ENCODE results near the gene ATP10B. TPM values are rescaled to one million over a fixed set of nuclear protein-coding genes. Genes with fewer than 3 reads are reported as not detected.

Gene ATP10B
- total and polyA plus RNA-seq, 10 of the 15 experiments (the other 5 are each of a cell fraction or from before 2014, with no cell fraction given) = not detected

DNA sequence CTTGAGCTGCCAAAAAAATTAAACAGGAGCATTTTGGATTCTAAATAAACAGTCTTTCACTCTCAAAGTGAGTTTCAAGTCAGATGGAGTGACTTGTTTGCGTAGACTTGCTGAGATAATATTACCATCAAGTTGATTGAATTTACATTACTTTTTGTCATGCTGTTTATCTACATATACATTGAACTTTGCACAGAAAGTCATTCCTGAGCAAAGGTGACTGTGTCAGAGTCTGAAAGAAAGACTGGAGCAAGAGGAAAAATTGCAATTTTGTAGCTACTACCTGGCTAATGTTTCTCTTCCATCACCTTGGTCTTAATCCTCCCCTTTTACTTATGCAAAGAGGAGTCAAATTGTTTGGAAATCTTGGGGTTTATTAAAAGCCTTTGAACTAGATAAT is 251.0 kb downstream of the ATP10B start (continued):
- TF ChIP-seq CEBPZ (IDR thresholded peaks at IDR 0.05; ENCODE audit: low read depth, low read length) = no peak
- TF ChIP-seq GATAD2B (conservative IDR thresholded peaks at IDR 0.05; ENCODE audit: low read depth) = no peak
- no peak for TF ChIP-seq BCL3 (IDR thresholded peaks at IDR 0.05; ENCODE audit: borderline replicate concordance, insufficient read depth, low read depth, low read length, poor library complexity, severe bottlenecking)
- TF ChIP-seq MXI1 (IDR thresholded peaks at IDR 0.05; ENCODE audit: low read depth, low read length) = no peak
- no peak for TF ChIP-seq ATF3 (IDR thresholded peaks at IDR 0.05; ENCODE audit: borderline replicate concordance, extremely low read depth, low read depth, low read length)
- no peak for TF ChIP-seq SP1 (IDR thresholded peaks at IDR 0.05; ENCODE audit: low read depth, low read length)
- TF ChIP-seq CHD2 (IDR thresholded peaks at IDR 0.05; ENCODE audit: borderline replicate concordance, low read depth, low read length) = no peak
- TF ChIP-seq MYC (IDR thresholded peaks at IDR 0.05; ENCODE audit: insufficient read depth, insufficient read length, insufficient replicate concordance, low read length, severe bottlenecking) = no peak
- no peak for TF ChIP-seq YY1 (IDR thresholded peaks at IDR 0.05; ENCODE audit: low read depth, low read length)
- TF ChIP-seq, protein P1, sequence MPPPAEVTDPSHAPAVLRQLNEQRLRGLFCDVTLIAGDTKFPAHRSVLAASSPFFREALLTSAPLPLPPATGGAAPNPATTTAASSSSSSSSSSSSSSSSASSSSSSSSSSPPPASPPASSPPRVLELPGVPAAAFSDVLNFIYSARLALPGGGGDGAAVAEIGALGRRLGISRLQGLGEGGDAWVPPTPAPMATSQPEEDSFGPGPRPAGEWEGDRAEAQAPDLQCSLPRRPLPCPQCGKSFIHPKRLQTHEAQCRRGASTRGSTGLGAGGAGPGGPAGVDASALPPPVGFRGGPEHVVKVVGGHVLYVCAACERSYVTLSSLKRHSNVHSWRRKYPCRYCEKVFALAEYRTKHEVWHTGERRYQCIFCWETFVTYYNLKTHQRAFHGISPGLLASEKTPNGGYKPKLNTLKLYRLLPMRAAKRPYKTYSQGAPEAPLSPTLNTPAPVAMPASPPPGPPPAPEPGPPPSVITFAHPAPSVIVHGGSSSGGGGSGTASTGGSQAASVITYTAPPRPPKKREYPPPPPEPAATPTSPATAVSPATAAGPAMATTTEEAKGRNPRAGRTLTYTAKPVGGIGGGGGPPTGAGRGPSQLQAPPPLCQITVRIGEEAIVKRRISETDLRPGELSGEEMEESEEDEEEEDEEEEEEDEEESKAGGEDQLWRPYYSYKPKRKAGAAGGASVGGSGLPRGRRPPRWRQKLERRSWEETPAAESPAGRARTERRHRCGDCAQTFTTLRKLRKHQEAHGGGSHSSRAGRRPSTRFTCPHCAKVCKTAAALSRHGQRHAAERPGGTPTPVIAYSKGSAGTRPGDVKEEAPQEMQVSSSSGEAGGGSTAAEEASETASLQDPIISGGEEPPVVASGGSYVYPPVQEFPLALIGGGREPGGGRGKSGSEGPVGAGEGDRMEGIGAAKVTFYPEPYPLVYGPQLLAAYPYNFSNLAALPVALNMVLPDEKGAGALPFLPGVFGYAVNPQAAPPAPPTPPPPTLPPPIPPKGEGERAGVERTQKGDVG (CRISPR knock-in tag; IDR thresholded peaks at IDR 0.05) = no peak
- no peak for TF ChIP-seq ZBTB11 (CRISPR knock-in tag; IDR thresholded peaks at IDR 0.05)
- TF ChIP-seq ZSCAN29 (IDR thresholded peaks at IDR 0.05) = no peak
- no peak for TF ChIP-seq NFIC (IDR thresholded peaks at IDR 0.05; ENCODE audit: low read depth, low read length)

All from GM12878 (cell line).